Testis (tissue), 2 donors: Measurements from ENCODE around the gene PPP1R17.

ENCODE experiments used
- POLR2A ChIP-seq: fragments of 450-650 bp; IDR thresholded peaks from one replicate; pipeline ENCODE4 v1.6.1; 2017; ENCODE audit warnings: antibody characterized with exemption, mild to moderate bottlenecking, moderate library complexity
- TF ChIP-seq, protein P1 (sequence below), 3 experiments: fragments of 450-650 bp in 2 of 3; fragments of 200-600 bp in 1 of 3; sonication (generic) in 1 of 3; IDR thresholded peaks; one replicate each; pipeline ENCODE4 v1.5.1; 2016 to 2019; ENCODE audit warnings: antibody characterized with exemption in 3 of 3, mild to moderate bottlenecking in 2 of 3, moderate library complexity in 1 of 3

DNA sequence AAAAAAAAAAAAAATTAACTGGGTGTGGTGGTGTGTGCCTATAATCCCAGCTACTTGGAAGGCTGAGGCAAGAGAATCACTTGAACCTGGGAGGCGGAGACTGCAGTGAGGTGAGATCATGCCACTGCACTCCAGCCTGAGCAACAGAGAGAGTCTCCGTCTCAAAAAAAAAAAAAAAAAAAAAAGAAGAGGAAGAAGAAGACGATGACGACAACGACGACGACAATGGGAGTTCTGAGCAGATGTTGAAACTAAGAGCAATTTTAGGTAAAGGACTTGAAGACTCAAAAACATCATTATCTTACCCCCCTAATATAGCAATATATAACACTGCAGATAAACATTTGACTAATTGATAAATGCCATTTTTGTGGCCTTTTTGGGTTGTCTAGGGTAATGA lies 39.5 kb upstream of the PPP1R17 start:
- TF ChIP-seq, protein P1, sequence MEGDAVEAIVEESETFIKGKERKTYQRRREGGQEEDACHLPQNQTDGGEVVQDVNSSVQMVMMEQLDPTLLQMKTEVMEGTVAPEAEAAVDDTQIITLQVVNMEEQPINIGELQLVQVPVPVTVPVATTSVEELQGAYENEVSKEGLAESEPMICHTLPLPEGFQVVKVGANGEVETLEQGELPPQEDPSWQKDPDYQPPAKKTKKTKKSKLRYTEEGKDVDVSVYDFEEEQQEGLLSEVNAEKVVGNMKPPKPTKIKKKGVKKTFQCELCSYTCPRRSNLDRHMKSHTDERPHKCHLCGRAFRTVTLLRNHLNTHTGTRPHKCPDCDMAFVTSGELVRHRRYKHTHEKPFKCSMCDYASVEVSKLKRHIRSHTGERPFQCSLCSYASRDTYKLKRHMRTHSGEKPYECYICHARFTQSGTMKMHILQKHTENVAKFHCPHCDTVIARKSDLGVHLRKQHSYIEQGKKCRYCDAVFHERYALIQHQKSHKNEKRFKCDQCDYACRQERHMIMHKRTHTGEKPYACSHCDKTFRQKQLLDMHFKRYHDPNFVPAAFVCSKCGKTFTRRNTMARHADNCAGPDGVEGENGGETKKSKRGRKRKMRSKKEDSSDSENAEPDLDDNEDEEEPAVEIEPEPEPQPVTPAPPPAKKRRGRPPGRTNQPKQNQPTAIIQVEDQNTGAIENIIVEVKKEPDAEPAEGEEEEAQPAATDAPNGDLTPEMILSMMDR (IDR thresholded peaks at IDR 0.05) = no peak
- TF ChIP-seq POLR2A = no peak
